ENCODE measurements around the gene NDUFA11.
A peak's percentile ranks its signal among the peaks of the same experiment; 100 is the strongest.

Gene NDUFA11

GRCh38 chr19:5914946-5915781 lies 11.6 kb upstream of the NDUFA11 start:
- no peak overlapping the region for H3K27ac ChIP-seq
- TF ChIP-seq ZFX (IDR thresholded peaks at IDR 0.05; ENCODE audit: borderline replicate concordance) (no peak), CTCF (IDR thresholded peaks at IDR 0.05) (no peak)

- no peak overlapping the region for H3K27ac ChIP-seq
- TF ChIP-seq CTCF (IDR thresholded peaks at IDR 0.05) (no peak), ZFX (IDR thresholded peaks at IDR 0.05; ENCODE audit: borderline replicate concordance) (no peak)
Measured at GRCh38 chr19:5914358-5914774, 10.8 kb upstream of the NDUFA11 start.

- TF ChIP-seq ZFX (IDR thresholded peaks at IDR 0.05; ENCODE audit: borderline replicate concordance) (no peak), CTCF (IDR thresholded peaks at IDR 0.05) (no peak)
- 0 out of 2 replicates have a peak within 1 kb of the TSS, but pooled peaks have one; percentile 5 for H3K27ac ChIP-seq
Measured at GRCh38 chr19:5913739-5914357, 10.3 kb upstream of the NDUFA11 start, which contains the start of gene CAPS. TSS of gene CAPS (plus strand) at chr19:5914254. CDS start at chr19:5914407, 153 bp downstream.

GRCh38 chr19:5911366-5911765 lies 7.8 kb upstream of the NDUFA11 start:
- no peak for TF ChIP-seq ZFX (IDR thresholded peaks at IDR 0.05; ENCODE audit: borderline replicate concordance)
- no peak for TF ChIP-seq CTCF (IDR thresholded peaks at IDR 0.05)

GRCh38 chr19:5910638-5910907 lies 7.0 kb upstream of the NDUFA11 start:
- TF ChIP-seq CTCF (IDR thresholded peaks at IDR 0.05) (no peak), ZFX (IDR thresholded peaks at IDR 0.05; ENCODE audit: borderline replicate concordance) (no peak)
- no peak overlapping the region for H3K27ac ChIP-seq

More at GRCh38 chr19:5911366-5911765, 7.8 kb upstream of the NDUFA11 start:
- H3K27ac ChIP-seq, result no peak overlapping the region

- H3K27ac ChIP-seq, result 0 out of 2 replicates have a peak overlapping the region, but pooled peaks have one; percentile 17
- no peak for TF ChIP-seq ZFX (IDR thresholded peaks at IDR 0.05; ENCODE audit: borderline replicate concordance)
- no peak for TF ChIP-seq CTCF (IDR thresholded peaks at IDR 0.05)
Measured at GRCh38 chr19:5908773-5909442, 5.3 kb upstream of the NDUFA11 start.
